GM18498 (cell line): ENCODE results near the gene SOX30.

Experiments used
- ATAC-seq: cut with Tn5 transposase; IDR thresholded peaks from one replicate; pipeline ENCODE4 v1.9.1; 2021; ENCODE audit warnings: mild to moderate bottlenecking, moderate library complexity; ENCODE audit not compliant: unreplicated experiment

Gene SOX30

GRCh38 chr5:157578079-157578780 lies 74.0 kb downstream of the SOX30 start:
- no peak for ATAC-seq

DNA sequence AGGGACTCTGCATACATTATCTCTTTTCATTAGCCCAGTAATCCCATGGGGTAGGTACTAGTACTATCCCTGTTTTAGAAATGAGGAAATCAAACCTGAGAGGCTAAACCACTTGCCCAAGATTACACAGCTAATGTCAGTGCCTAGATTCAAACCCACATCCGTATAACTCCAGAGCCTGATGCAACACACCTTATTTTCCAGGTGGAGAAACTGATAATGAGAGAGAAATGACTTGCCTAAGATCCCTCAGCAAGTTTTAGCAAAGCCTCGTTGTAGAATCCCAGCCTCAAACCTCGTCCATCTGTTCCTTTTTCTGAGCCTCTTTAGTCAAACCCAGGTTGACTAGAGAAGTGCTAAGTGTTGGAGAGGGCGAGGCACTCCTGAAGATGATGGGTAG lies 75.6 kb downstream of the SOX30 start:
- no peak for ATAC-seq
